ENCODE data around the gene CWC27. TPM values are rescaled to one million over a fixed set of nuclear protein-coding genes. Genes with fewer than 3 reads are reported as not detected.
A peak's percentile ranks its signal among the peaks of the same experiment; 100 is the strongest.

Gene CWC27
- total RNA-seq, 4 donors from 2014 or later = 13.0 to 22.9 (median 19.9) TPM

DNA sequence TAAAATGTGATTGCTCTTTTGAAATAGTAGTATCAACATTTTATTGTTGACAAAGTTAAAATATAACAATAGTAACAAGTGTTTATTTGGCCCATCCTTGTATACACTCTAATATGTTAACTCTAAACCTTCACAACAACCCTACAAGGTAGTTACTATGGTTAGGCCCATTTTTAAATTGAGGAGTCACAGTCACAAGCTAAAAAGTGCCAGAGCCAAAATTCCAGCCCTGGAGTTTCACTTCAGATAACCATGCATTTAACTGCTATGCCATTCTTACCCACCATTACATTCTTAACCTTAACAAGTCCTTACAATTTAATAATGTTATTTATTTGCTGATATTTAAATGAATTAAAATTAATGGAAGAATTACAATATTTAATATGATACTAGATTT, 91.2 kb downstream of the CWC27 start:
- Histone ChIP-seq H3K36me3 (no peaks in the 10 kb centered on the region), H3K27ac (no peak overlapping the region), H3K27me3 (no peaks in the 10 kb centered on the region), H3K4me1 (no peaks in the 10 kb centered on the region), H3K9me3 (no peaks in the 10 kb centered on the region), H3K4me3 (no peak overlapping the region)
- no peak for TF ChIP-seq POLR2A (IDR thresholded peaks at IDR 0.05)
- TF ChIP-seq POLR2AphosphoS5 (IDR thresholded peaks at IDR 0.05) = no peak
- TF ChIP-seq, protein P1, sequence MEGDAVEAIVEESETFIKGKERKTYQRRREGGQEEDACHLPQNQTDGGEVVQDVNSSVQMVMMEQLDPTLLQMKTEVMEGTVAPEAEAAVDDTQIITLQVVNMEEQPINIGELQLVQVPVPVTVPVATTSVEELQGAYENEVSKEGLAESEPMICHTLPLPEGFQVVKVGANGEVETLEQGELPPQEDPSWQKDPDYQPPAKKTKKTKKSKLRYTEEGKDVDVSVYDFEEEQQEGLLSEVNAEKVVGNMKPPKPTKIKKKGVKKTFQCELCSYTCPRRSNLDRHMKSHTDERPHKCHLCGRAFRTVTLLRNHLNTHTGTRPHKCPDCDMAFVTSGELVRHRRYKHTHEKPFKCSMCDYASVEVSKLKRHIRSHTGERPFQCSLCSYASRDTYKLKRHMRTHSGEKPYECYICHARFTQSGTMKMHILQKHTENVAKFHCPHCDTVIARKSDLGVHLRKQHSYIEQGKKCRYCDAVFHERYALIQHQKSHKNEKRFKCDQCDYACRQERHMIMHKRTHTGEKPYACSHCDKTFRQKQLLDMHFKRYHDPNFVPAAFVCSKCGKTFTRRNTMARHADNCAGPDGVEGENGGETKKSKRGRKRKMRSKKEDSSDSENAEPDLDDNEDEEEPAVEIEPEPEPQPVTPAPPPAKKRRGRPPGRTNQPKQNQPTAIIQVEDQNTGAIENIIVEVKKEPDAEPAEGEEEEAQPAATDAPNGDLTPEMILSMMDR (IDR thresholded peaks at IDR 0.05) = no peak
- no peak for TF ChIP-seq EP300 (IDR thresholded peaks at IDR 0.05)
- no peak for ATAC-seq

DNA sequence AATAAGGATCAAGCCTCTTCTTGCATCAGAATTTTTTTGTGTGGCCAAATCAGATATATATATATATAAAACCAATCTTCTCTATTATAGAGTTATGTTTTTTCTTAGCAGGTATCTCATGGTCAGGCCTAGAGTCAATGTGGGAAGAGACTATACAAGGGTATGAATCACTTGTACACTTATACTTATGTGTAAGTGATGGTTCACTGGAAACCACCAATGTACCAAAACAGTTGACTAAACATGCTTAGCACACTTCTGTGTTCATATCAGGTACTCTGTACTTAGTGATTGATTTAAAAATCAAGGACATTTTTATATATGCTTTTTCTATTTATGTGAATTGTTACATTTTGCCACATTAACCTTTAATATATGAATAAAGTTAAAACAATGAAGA, 92.6 kb downstream of the CWC27 start:
- Histone ChIP-seq H3K36me3 (no peaks in the 10 kb centered on the region), H3K4me3 (no peak overlapping the region), H3K27me3 (no peaks in the 10 kb centered on the region), H3K27ac (no peak overlapping the region), H3K4me1 (no peaks in the 10 kb centered on the region), H3K9me3 (no peaks in the 10 kb centered on the region)
- ATAC-seq = no peak
- TF ChIP-seq, protein P1 (IDR thresholded peaks at IDR 0.05) = no peak
- TF ChIP-seq EP300 (IDR thresholded peaks at IDR 0.05) = no peak
- no peak for TF ChIP-seq POLR2AphosphoS5 (IDR thresholded peaks at IDR 0.05)
- no peak for TF ChIP-seq POLR2A (IDR thresholded peaks at IDR 0.05)

- H3K4me3 ChIP-seq = no peak overlapping the region
- peaks cover 0 to 2% (median 0%) of the 10 kb centered on the region in 3 donors for H3K4me1 ChIP-seq
- H3K36me3 ChIP-seq = no peaks in the 10 kb centered on the region
- no peak for ATAC-seq
- H3K27me3 ChIP-seq = no peaks in the 10 kb centered on the region
- H3K9me3 ChIP-seq = no peaks in the 10 kb centered on the region
- TF ChIP-seq POLR2A (IDR thresholded peaks at IDR 0.05) (no peak), EP300 (IDR thresholded peaks at IDR 0.05) (no peak), POLR2AphosphoS5 (IDR thresholded peaks at IDR 0.05) (no peak)
- TF ChIP-seq, protein P1 (IDR thresholded peaks at IDR 0.05) = no peak
- no peak overlapping the region for H3K27ac ChIP-seq
- 89 to 90% methylated on average over 2 of the region's 2 CpGs for WGBS, 2 donors (ENCODE audit: low coverage in 1 of 2)
Observed at GRCh38 chr5:64864171-64864570, 95.4 kb downstream of the CWC27 start.

DNA sequence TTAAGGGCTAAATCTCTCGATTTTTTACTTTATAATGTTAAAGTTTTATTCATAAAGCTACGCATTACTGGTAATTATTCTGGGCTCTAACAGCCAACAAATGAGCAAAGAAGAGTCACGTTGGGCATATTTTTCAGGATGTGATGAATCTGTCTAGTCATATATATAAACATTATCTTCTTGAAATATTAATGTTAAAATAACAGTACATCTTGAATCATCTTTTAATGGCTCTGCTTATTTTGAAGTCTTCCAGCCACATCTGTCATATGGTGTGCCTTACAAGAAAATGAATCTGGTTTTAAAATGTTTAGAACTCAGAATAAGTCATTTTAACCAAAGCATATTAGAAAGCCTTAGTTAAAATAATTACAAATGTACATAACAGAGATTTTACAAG, 96.9 kb downstream of the CWC27 start:
- Histone ChIP-seq H3K27me3 (no peaks in the 10 kb centered on the region), H3K36me3 (no peaks in the 10 kb centered on the region), H3K4me1 (peaks cover 0 to 7% (median 0%) of the 10 kb centered on the region in 3 donors), H3K27ac (no peak overlapping the region), H3K9me3 (no peaks in the 10 kb centered on the region), H3K4me3 (no peak overlapping the region)
- ATAC-seq = no peak
- WGBS, 2 donors (ENCODE audit: low coverage in 1 of 2) = 55 to 77% methylated on average over 3 of the region's 3 CpGs
- TF ChIP-seq, protein P1 (IDR thresholded peaks at IDR 0.05) = no peak
- TF ChIP-seq POLR2A (IDR thresholded peaks at IDR 0.05) (no peak), POLR2AphosphoS5 (IDR thresholded peaks at IDR 0.05) (no peak), EP300 (IDR thresholded peaks at IDR 0.05) (no peak)

DNA sequence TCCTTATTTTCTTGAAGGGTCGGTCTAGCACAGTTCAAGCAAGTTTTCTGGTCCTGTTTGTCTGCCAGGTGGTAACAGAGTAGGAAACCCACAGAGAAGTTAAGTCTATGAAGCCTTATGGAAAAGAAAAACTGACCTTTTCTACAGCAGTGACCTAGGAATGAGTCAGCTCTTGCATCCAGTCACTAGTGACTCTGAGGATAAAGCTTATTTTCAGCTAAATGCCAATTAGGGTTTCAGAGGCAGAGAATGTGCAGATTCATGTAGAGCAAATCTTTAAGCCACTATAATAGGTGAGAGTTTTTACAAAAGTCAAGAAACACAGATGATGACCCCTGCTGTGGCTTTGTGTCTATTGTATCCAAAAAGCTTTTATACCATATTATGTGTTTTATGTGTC, 100.7 kb downstream of the CWC27 start:
- WGBS, 2 donors (ENCODE audit: low coverage in 1 of 2) = 29 to 57% methylated on average over 1 of the region's 1 CpG
- H3K27ac ChIP-seq = no peak overlapping the region
- no peaks in the 10 kb centered on the region for H3K27me3 ChIP-seq
- ATAC-seq = no peak
- TF ChIP-seq, protein P1 (IDR thresholded peaks at IDR 0.05) = no peak
- TF ChIP-seq EP300 (IDR thresholded peaks at IDR 0.05) = no peak
- TF ChIP-seq POLR2A (IDR thresholded peaks at IDR 0.05) = no peak
- peak; percentile 26 for TF ChIP-seq POLR2AphosphoS5 (IDR thresholded peaks at IDR 0.05)
- peaks cover 0 to 9% (median 0%) of the 10 kb centered on the region in 3 donors for H3K4me1 ChIP-seq
- no peaks in the 10 kb centered on the region for H3K36me3 ChIP-seq
- no peak overlapping the region for H3K4me3 ChIP-seq
- H3K9me3 ChIP-seq = no peaks in the 10 kb centered on the region

All from gastroesophageal sphincter (tissue), 4 donors.